ENCODE results near the gene GALK2. TPM values are rescaled to one million over a fixed set of nuclear protein-coding genes. Genes with fewer than 3 reads are reported as not detected.

GALK2 gene
- total RNA-seq, 3 donors from 2014 or later, result 26.2 to 69.5 (median 64.1) TPM

- no peak overlapping the region for H3K27ac ChIP-seq
- TF ChIP-seq POLR2A (IDR thresholded peaks at IDR 0.05) (no peak), POLR2AphosphoS5 (IDR thresholded peaks at IDR 0.05) (no peak), CTCF (IDR thresholded peaks at IDR 0.05) (no peak)
- no peaks in the 10 kb centered on the region for H3K9me3 ChIP-seq
- no peak overlapping the region for H3K4me3 ChIP-seq
- no peak for DNase-seq (ENCODE audit: low spot score in 2 of 2)
- no peaks in the 10 kb centered on the region for H3K36me3 ChIP-seq
- intact Hi-C loops (cut with DNase I; ENCODE audit: low total_unique reads), result no loop called here
- no peaks in the 10 kb centered on the region for H3K4me1 ChIP-seq
- H3K27me3 ChIP-seq, result no peaks in the 10 kb centered on the region
These were observed 143.6 kb downstream of the GALK2 start for GRCh38 chr15:49313650-49314049.

- Histone ChIP-seq H3K27ac (no peak overlapping the region), H3K36me3 (no peaks in the 10 kb centered on the region), H3K4me3 (no peak overlapping the region), H3K9me3 (no peaks in the 10 kb centered on the region), H3K4me1 (no peaks in the 10 kb centered on the region), H3K27me3 (no peaks in the 10 kb centered on the region)
- TF ChIP-seq POLR2AphosphoS5 (IDR thresholded peaks at IDR 0.05), result no peak
- no peak for TF ChIP-seq POLR2A (IDR thresholded peaks at IDR 0.05)
- TF ChIP-seq CTCF (IDR thresholded peaks at IDR 0.05), result no peak
- intact Hi-C loops (cut with DNase I; ENCODE audit: low total_unique reads), result no loop called here
- DNase-seq (ENCODE audit: low spot score in 2 of 2), result no peak
These were observed 144.7 kb downstream of the GALK2 start for GRCh38 chr15:49314716-49315115.

GRCh38 chr15:49315391-49315823, 145.4 kb downstream of the GALK2 start:
- H3K4me3 ChIP-seq, result no peak overlapping the region
- DNase-seq (ENCODE audit: low spot score in 2 of 2), result no peak
- no peaks in the 10 kb centered on the region for H3K4me1 ChIP-seq
- no peaks in the 10 kb centered on the region for H3K36me3 ChIP-seq
- H3K27me3 ChIP-seq, result no peaks in the 10 kb centered on the region
- intact Hi-C loops (cut with DNase I; ENCODE audit: low total_unique reads), result no loop called here
- TF ChIP-seq POLR2A (IDR thresholded peaks at IDR 0.05) (no peak), CTCF (IDR thresholded peaks at IDR 0.05) (no peak), POLR2AphosphoS5 (IDR thresholded peaks at IDR 0.05) (no peak)
- no peak overlapping the region for H3K27ac ChIP-seq
- H3K9me3 ChIP-seq, result no peaks in the 10 kb centered on the region

- DNase-seq (ENCODE audit: low spot score in 2 of 2), result no peak
These were observed 150.3 kb downstream of the GALK2 start for GRCh38 chr15:49320351-49320750.

GRCh38 chr15:49323207-49323606, 153.2 kb downstream of the GALK2 start:
- no peaks in the 10 kb centered on the region for H3K4me1 ChIP-seq

More at GRCh38 chr15:49320351-49320750, 150.3 kb downstream of the GALK2 start:
- H3K4me1 ChIP-seq, result no peaks in the 10 kb centered on the region
- TF ChIP-seq POLR2A (IDR thresholded peaks at IDR 0.05) (no peak), CTCF (IDR thresholded peaks at IDR 0.05) (no peak), POLR2AphosphoS5 (IDR thresholded peaks at IDR 0.05) (no peak)
- H3K4me3 ChIP-seq, result no peak overlapping the region
- intact Hi-C loops (cut with DNase I; ENCODE audit: low total_unique reads), result no loop called here
- no peaks in the 10 kb centered on the region for H3K27me3 ChIP-seq
- no peak overlapping the region for H3K27ac ChIP-seq
- no peaks in the 10 kb centered on the region for H3K9me3 ChIP-seq
- no peaks in the 10 kb centered on the region for H3K36me3 ChIP-seq

More at GRCh38 chr15:49323207-49323606, 153.2 kb downstream of the GALK2 start:
- Histone ChIP-seq H3K9me3 (no peaks in the 10 kb centered on the region), H3K27me3 (no peaks in the 10 kb centered on the region), H3K36me3 (no peaks in the 10 kb centered on the region), H3K4me3 (no peak overlapping the region), H3K27ac (no peak overlapping the region)
- intact Hi-C loops (cut with DNase I; ENCODE audit: low total_unique reads), result no loop called here
- TF ChIP-seq CTCF (IDR thresholded peaks at IDR 0.05) (no peak), POLR2A (IDR thresholded peaks at IDR 0.05) (no peak), POLR2AphosphoS5 (IDR thresholded peaks at IDR 0.05) (no peak)
- DNase-seq (ENCODE audit: low spot score in 2 of 2), result no peak

Data from breast epithelium (tissue), 4 donors.